Measurements from ENCODE around the gene TCN2.
"Not testable (repeated sequence)": the region's sequence is repeated elsewhere in the genome, so short reads cannot be mapped to it uniquely, and the experiment has no call there.

The TCN2 gene

DNA sequence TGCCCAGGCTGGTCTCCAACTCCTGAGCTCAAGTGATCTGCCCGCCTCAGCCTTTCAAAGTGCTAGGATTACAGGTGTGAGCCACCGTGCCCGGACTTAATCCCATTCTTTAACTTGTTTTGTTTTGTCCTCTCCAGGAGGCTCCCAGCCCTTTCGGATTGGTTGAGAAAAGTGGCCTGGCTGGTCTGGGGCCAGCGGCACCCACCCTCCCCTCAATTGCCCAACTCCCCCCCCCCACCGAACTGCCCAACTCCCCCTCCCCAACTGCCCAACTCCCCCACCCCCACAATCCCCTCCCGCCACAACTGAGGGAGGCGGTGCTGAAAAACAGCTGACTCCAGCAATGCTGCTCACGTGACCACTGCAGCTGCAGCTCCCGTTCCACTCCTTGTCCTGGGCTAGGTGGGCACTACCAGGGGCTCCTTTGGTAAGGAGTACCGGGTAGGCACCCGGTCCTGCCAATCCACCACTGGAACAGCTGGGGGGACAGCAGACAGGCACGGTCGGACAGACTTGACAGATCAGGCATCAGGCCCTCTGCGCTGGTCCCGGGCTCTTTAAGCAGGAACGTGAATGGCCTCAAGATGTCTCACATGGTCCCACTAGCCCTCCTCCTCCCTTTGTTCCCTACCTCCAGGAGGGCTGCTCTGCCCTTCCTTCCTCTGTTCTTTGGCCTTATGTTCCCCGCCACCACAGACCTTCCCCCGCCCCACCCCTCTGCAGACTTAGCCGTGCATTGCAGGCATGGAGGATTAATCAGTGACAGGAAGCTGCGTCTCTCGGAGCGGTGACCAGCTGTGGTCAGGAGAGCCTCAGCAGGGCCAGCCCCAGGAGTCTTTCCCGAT lies at the start of gene TCN2:
TSS of gene TCN2 (plus strand) at position 720 of the 845 bp plus-strand sequence. CDS start 158 bp downstream, outside the sequence.
- no peak for DNase-seq (ENCODE audit: low read depth in 2 of 2, low spot score in 1 of 2)

DNA sequence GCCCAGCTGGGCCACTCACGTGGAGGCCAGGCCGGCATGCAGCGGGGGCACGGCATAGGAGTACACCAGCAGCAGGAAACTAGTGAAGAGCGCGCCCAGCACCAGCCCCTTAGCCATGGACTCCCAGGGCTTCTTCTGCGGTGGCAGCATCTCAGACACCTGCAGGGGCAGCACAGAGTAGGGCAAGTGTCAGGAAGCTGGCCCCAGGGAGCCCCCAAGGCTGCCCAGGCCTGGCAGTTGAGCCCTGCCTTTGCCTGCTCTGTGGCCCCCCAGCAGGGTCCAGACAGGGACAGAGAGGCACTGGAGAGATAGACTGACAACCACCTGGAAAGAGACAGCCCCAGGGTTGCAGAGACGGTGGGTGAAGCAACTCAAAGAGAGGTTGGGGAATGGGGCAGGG lies 49.7 kb upstream of the TCN2 start:
- DNase-seq (ENCODE audit: low read depth in 2 of 2, low spot score in 1 of 2), result no peak

DNA sequence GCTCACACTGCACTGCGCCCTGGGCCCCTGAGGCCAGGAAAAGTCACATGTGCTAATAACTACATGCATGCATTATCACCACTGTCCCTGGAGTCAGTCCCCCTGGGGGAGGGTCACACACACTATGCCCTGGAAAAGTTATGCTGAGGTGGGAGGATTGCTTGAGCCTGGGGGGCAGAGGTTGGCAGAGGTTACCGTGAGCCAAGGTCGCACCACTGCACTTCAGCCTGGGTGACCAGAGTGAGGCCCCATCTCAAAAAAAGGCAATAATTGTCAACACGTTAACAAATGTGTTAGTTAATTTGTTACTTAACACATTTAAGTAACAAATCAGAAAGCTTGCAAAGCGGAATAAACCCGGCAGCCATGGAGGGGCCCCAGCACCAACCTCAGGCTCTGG lies 47.1 kb upstream of the TCN2 start:
- DNase-seq (ENCODE audit: low read depth in 2 of 2, low spot score in 1 of 2), result no peak

DNA sequence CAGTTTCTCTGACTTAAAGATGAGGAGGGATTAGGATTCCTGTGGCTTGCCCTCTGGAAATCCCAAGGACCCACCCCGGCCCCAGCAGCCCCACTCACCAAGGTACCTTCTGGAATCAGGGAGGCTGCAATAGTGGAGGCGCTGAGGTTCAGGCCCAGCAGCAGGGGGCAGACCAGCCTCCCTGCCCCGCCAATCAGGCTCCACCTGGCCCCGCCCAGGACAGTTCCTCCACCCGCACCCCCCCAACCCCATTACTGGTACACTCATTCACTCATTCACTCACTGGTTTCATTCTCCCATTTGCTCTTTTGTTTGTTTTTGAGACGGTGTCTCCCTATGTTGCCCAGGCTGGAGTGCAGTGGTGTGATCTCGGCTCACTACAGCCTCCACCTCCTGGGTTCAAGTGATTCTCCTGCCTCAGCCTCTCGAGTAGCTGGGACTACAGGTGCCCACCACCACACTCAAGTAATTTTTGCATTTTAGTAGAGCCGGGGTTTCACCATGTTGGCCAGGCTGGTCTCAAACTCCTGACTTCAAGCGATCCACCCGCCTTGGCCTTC lies 46.3 kb upstream of the TCN2 start:
- DNase-seq (ENCODE audit: low read depth in 2 of 2, low spot score in 1 of 2), result not testable (repeated sequence)

DNA sequence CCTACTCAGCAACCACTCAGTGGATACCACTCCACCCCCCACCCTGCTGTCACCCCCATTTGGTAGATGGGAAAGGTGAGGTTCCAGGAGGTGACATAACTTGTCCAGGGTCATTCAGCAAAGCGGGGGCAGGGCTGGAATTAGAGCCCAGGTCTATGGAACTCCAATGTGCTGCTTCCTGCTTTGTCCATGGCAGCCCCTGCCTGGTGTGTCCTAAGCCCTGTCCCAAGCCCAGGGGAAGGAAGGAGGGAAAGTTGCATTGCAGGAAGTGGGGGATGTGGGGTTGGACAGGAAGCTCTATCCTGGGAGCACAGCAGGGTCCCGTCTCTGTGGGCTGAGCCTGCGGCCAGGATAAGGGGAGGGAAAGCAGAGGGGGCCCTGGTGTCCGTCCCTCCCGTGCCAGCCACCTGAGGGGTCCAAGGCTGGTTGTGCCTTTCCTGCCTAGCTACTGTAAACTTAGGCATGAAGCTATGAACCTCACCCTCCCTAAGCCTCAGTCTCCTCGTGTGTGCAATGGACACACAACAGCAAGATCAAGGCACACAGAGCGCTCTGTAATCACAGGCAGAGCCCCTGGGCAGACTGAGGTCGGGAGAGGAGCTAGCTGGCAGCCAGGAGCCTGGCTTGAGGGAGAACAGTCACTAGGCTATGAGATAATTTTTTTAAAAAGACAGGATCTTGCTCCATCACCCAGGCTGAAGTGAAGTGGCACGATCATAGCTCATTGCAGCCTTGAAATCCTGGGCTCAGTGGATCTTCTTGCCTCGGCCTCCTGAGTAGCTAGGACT lies 45.4 kb upstream of the TCN2 start:
- DNase-seq (ENCODE audit: low read depth in 2 of 2, low spot score in 1 of 2), result no peak

DNA sequence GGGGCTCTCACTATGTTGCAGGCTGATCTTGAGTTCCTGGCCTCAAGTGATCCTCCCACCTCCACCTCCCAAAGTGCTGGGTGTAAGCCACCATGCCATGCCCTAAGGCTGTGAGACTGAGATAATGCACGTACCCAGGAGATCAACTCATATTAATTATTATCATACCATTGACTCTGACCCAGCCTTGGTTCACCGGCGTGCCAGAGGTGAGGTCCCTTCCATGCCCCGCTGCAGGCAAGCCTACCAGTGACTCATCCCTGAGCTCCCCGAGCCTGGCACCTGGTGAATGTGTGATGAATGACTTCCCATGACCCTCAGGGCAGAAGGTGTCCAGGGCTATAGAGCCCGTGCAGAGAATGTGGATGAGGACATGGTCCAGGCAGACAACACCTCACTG lies 44.6 kb upstream of the TCN2 start:
- DNase-seq (ENCODE audit: low read depth in 2 of 2, low spot score in 1 of 2), result no peak

DNA sequence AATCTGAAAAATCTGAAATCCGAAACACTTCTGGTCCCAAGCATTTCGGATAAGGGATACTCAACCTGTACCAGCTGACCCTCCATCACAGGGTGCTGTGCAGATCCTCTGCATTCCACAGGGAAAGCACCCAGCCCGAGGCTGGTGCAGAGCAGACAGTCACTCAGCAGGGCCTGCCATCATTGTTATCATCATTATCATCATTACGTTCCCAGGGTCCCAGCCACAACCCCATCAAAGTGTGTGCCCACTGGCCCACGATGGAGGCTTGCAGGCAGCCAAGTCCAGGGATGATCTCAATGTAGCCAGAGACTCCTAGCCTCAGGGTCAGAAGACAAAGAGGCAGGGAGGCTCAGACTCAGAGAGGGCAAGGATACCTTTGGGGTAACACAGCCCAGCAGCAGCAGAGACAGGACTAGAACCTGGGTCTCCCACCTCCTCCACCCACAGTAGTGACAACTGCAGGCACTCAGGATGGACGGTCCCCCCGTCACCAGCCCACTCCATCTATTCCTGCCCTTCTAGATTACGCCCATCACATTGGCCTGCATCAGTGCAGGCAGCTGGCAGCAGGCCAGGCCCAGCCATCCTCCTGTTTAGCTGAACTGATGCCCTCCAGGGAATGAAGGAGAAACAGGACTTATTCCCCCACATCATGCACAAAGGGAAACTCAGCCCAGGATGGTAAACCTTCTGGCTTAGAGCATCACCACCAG lies 42.8 kb upstream of the TCN2 start:
- no peak for DNase-seq (ENCODE audit: low read depth in 2 of 2, low spot score in 1 of 2)

DNA sequence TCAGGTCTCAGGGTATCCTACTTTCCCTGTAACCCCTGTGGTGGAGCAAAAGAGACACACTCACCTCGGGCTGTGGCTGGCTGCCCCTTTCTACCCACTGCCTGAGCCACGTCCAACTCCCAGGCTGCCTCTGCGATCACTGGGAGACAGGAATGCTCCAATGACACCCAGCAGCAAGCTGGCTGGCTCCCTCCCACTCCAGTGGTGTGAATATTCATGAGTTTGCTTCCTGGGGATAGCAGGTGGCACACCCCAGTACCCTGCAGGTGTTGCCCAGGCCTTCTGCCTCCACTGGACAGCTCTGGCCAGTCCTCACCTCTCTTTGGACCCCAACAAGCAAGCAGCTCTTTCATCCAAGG lies 42.2 kb upstream of the TCN2 start:
- DNase-seq (ENCODE audit: low read depth in 2 of 2, low spot score in 1 of 2), result no peak

DNA sequence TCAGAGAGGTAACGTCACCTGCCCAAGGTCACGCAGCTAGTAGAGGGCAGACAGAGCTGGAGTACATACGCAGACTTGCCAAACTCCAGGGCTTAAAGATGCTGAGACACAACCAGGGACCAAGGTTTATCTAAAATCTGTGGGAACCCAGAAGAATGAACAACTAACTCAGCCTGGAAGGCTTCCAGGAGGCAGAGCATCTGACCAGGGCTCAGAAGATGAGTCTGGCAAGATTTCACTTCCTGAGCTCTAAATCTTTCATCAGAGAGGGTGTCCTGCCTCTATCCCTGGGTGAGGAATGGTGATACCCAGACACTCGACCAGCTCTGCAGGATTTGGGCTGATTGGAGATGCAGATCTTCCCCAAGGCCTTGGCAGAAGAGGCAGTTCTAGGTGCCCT lies 41.6 kb upstream of the TCN2 start:
- no peak for DNase-seq (ENCODE audit: low read depth in 2 of 2, low spot score in 1 of 2)

DNA sequence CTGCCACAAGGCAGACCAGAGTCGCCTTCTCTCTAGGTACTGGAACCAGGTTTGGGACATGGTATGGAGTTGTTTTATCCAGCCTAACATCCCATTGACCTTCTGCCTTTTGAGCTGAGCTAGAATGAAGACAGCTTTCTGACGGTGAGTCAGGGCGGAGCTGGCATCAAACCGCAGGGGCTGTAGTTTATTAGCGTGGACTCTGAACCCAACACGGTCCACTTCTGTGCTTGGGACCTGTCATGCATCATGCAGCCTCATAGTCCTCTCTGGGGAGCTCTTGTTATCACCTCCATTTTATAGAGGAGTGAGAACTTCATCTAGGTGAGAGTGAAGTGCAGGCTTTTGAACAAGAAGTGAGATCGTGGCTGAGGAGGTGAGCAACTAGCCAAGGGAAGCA lies 40.8 kb upstream of the TCN2 start:
- no peak for DNase-seq (ENCODE audit: low read depth in 2 of 2, low spot score in 1 of 2)

DNA sequence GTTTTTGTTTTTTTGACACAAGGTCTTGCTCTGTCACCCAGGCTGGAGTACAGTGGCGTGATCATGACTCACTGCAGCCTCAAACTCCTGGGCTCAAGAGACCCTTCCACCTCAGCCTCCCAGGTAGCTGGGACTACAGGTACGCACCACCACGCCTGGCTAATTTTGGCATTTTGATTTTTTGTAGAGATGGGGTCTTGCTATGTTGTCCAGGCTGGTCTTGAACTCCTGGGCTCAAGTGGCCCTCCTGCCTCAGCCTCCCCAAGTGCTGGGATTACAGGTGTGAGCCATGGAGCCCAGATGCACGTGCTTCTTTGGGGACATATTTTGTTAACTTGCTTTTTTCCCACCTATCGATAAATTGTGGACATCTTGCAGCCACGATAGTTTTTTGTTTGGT lies 39.7 kb upstream of the TCN2 start:
- DNase-seq (ENCODE audit: low read depth in 2 of 2, low spot score in 1 of 2), result not testable (repeated sequence)

DNA sequence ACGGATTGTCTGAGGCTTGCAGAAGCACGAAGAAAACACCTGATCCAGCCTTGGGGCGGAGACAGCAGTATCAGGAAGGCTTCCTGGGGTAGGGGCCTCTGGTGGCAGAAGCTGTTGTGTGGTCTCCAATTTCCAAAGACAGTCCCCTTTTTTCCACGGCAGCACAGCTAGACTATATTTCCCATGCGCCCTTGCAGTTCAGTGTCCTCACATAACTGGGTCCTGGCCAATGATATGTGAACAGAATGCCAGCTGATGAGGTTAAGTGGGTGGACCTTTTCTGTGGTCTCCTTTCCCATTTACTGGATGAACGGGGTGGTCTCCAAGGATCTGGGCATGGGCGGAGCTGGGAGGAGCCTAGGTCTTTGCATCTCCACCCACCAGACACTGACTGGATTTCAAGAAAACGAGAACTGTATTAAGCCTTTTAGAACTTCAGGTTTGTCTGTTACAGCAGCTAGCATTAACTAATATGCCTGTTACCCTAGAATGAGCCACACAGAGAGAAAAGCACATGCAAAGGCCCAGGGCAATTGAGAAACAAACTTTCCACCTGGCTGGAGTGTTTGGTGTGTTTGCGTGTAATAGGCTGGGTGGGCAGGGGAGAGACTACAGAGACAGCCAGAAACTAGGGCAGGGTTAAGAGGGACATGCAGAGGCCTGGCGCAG lies 38.7 kb upstream of the TCN2 start:
- DNase-seq (ENCODE audit: low read depth in 2 of 2, low spot score in 1 of 2), result no peak

DNA sequence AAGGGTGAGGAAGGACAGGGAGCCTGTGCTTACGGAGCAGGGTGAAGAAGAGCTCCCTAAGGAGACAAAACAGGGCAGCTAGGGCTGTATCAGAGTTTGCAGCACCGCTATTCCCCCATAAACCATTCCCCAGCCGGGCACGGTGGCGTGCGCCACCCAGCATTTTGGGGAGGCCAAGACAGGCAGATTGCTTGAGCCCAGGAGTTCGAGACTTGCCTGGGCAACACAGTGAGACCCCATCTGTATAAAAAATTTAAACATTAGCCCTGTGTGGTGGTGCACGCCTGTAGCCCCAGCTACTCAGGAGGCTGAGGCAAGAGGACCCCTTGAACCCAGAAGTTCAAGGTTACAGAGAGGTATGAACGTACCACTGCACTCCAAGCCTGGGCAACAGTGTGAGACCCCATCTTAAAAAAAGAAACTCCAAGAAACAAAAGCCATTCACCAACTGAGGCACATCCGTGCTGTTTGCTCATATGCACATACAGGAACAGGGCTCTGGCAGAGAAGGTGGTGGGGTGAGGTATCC lies 37.2 kb upstream of the TCN2 start:
- DNase-seq (ENCODE audit: low read depth in 2 of 2, low spot score in 1 of 2), result no peak

DNA sequence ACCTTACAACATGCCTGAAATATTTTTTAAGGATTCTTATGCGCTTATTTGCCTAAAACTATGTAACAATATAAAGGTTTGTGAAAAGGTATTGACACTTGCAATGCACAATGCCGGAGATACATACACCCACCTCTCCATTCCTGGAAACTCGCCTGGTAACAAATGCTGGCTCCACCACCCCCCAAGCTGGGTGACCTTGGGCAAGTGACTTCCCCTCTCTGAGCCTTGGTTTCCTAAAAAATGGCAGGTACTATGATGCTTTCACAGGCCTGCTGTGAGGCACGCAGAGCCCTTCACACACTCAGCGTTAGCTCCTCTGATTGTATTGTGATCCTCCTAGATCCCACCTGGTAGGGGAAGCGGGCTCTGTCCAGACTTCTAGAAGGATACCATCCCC lies 34.8 kb upstream of the TCN2 start:
- no peak for DNase-seq (ENCODE audit: low read depth in 2 of 2, low spot score in 1 of 2)

DNA sequence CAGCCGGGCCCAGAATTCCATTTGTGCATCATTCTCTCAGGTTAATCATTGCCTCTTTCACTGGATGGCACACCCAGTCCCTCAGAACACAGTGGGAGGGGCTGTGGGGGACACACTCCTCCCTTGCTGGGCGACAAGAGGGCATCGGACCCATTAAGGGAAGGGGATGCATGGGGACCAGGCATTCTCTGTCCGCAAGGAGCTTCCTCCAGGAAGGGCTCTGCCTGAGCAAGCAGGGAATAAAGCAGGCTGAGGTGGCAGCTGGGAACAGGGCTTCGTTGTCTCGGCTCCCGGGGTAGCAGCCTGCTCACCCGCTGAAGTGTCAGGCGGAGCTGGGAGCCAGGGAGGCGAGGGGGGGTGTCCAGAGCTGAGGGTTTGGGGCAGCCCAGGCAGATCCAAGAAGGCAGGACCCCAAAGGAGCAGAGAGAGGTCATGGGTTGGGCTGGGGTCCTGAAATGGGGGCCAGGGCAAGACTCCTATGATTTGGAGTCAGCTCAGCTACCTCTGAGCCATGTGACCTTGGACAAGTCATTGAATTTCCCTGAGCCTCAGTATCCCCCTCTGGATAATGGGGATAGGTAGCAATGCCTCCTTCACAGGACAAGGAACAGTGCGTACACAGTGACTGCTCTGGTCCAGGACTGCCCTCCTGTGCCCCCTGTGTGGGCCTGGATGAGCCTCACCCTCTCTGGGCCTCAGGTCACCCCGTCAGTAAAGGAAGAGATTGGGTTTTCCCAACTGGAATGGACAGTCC lies 34.0 kb upstream of the TCN2 start:
- DNase-seq (ENCODE audit: low read depth in 2 of 2, low spot score in 1 of 2), result no peak

DNA sequence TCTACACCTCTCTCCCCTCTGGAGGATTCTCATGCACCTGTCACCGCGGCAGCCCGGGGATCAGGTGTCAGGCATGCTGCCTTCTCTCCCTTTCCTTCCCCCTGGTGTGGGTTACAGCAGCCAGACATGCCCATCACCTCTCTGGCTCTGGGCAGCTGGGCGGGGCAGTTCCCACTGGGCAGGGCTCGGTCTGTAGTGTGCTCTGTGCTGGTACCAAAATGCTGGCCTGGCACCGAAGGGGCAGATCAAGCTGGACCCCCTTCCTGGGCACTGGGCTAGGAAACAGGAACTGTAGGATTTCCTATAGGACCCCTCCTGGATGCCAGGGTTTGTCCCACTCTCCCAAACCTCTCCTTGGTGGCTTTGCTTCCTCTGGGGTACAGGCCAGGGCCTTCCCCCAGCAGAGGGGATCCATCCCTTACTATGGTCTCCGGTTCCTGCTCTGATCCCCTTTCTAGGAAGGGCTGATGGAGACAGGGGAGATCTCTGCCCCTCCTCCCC lies 33.3 kb upstream of the TCN2 start:
- no peak for DNase-seq (ENCODE audit: low read depth in 2 of 2, low spot score in 1 of 2)

DNA sequence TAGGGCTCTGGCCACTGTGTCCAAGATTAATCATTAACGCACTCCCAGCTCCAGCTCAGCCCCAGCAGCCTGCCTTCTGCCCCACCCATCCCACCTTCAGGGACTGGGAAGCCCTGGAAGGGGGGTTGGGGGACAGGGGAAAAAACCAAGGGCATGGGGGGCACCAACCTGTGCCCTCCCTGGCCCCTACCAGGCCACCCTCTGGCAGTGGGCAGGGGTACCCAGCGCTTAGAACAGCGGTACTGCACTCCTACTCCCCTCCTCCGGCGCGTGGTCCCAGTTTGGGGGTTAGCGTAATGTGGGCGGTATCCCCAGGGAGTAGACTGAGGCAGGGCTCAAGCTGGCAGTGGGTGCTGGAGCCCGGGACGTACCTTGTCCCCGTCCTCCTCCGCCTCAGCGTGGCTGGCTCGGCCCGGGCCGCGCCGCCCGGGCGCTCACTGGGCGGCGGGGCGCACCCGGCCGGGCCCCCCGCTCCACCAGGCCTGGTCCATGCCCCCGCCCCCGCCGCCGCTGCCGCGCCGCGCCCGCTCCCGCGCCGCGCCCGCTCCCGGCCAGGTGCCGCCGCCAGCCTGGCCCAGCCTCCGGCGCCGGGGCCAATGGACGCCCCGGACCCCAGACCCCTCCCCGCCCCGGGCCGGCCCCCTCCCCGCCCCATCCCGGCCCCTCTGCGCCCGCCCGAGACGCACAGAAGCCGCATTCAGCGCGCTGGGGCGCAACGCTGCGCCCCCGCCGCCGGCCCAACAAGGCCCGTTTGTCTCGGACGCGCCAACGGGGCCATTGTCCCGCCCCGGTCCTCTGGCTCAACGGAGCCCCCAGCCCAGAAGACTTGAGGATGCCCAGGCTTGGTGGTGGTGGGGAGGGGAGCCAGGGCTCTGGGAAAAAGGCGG lies 32.6 kb upstream of the TCN2 start, which contains the start of gene GAL3ST1:
TSS of gene GAL3ST1 (minus strand) at position 571 of the 887 bp plus-strand sequence. CDS start 17,273 bp downstream, outside the sequence.
- DNase-seq (ENCODE audit: low read depth in 2 of 2, low spot score in 1 of 2), result no peak

DNA sequence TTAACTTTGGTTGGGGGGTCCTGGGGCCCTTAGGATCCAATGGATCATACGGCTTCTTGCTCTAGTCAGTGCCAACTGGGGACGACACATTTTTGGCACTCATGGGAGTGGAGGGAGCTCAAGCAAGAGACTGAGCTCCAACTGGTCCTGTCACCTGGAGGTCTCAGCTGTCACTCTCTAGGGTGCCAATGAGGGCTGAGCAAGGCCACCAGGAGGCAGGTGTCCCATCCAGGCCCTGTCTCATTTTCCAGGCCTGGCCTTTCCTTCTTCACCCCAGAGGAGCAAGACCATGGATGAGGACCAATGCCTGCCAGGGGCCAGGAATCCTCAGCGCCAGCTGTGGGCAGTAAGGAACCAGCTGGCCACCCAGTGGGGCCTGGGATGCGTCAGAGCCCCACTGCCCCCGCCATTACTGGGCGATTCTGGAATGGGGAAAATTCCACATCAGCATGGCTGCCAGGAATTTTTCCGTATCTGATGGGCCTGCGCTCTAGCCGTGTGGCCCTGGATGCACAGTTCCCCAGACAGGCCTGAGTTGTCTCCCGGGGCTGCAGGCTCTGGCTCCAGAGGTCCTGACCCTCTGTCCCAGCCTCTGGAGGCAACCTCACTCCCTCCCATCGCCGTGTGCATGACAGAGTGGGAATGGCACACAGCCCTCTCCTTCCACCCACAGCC lies 31.8 kb upstream of the TCN2 start:
- no peak for DNase-seq (ENCODE audit: low read depth in 2 of 2, low spot score in 1 of 2)

Data from stimulated activated CD8-positive, alpha-beta memory T cell treated with anti-CD3 and anti-CD28 coated beads, Interleukin-4, amount 100 ng/mL, for 4 hours (primary cell).